ENCODE data around the gene LACC1. TPM values are rescaled to one million over a fixed set of nuclear protein-coding genes. Genes with fewer than 3 reads are reported as not detected.

The LACC1 gene
- total and polyA plus RNA-seq, 2 of the 13 experiments (the other 11 are each of a cell fraction or from before 2014, with no cell fraction given): 0.92 to 1.7 TPM

DNA sequence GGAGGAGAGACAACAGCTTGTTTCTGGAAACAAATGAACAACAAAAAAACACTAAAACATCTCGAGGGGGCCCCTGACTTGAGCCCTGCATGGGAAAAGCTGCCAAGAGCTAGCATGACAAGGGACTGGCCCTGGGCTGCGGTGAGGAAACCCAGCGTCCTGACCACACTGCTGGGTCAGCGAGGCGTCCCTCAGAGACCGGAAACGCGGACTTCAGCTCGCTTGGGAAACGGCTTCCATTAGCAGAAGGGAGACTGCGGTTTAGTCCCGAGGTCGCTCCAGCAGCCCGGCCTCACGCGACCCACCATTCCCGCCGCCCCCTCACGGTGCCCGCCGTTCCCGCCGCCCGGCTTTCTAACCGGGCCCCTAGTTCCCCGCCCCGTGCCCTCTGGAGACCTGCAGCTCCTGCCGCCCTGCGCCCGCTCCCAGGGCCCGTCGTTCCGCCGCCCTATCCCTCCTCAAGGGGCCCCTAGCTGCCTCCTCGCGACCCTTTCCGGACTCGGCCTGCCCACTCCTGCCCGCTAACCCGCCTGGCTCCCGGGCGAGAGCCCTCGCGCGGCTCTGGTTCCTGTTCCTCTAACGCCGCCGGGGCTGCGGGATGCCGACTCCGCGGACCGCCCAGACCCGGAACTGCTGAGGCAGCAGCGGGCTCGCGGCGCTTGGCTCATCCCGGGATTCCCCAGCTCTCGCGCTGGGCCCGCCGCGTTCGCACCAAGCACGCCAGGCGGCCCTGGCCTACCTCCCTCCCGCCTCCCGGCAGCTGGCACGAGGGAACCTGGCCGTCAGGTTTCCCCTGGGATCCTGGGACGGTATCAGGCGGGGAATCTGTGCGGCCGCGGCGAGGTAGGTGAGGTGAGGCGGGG, 581 bp upstream of the LACC1 start, which contains the start of gene CCDC122 (continued):
- TF ChIP-seq, protein P1, sequence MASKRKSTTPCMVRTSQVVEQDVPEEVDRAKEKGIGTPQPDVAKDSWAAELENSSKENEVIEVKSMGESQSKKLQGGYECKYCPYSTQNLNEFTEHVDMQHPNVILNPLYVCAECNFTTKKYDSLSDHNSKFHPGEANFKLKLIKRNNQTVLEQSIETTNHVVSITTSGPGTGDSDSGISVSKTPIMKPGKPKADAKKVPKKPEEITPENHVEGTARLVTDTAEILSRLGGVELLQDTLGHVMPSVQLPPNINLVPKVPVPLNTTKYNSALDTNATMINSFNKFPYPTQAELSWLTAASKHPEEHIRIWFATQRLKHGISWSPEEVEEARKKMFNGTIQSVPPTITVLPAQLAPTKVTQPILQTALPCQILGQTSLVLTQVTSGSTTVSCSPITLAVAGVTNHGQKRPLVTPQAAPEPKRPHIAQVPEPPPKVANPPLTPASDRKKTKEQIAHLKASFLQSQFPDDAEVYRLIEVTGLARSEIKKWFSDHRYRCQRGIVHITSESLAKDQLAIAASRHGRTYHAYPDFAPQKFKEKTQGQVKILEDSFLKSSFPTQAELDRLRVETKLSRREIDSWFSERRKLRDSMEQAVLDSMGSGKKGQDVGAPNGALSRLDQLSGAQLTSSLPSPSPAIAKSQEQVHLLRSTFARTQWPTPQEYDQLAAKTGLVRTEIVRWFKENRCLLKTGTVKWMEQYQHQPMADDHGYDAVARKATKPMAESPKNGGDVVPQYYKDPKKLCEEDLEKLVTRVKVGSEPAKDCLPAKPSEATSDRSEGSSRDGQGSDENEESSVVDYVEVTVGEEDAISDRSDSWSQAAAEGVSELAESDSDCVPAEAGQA (IDR thresholded peaks at IDR 0.05; ENCODE audit: low read depth): no peak
- TF ChIP-seq, protein P1 (CRISPR knock-in tag; IDR thresholded peaks at IDR 0.05; ENCODE audit: borderline replicate concordance): no peak
- TF ChIP-seq SP1 (IDR thresholded peaks at IDR 0.05) (no peak), SP1 (CRISPR knock-in tag; IDR thresholded peaks at IDR 0.05) (no peak), HOXA5 (CRISPR knock-in tag; IDR thresholded peaks at IDR 0.05) (0 out of 2 replicates have a peak, but pooled peaks have one; percentile 42), SMAD9 (CRISPR knock-in tag; IDR thresholded peaks at IDR 0.05) (no peak), EP300 (IDR thresholded peaks at IDR 0.05; ENCODE audit: low read depth in 2 of 2, low read length in 2 of 2) (no peak), EP300 (CRISPR knock-in tag; IDR thresholded peaks at IDR 0.05; ENCODE audit: borderline replicate concordance) (no peak), ZNF431 (CRISPR knock-in tag; IDR thresholded peaks at IDR 0.05; ENCODE audit: borderline replicate concordance, low read depth) (no peak; the same call in 1 of the 2 replicates), SMAD3 (CRISPR knock-in tag; IDR thresholded peaks at IDR 0.05) (0 out of 2 replicates have a peak, but pooled peaks have one; percentile 14), DRAP1 (CRISPR knock-in tag; IDR thresholded peaks at IDR 0.05) (peak; percentile 52), KAT8 (CRISPR knock-in tag; IDR thresholded peaks at IDR 0.05) (peak; percentile 65), ZNF30 (CRISPR knock-in tag; IDR thresholded peaks at IDR 0.05) (peak; percentile 96), ZNF629 (CRISPR knock-in tag; conservative IDR thresholded peaks at IDR 0.05) (no peak; the same call in 1 of the 2 replicates), ZNF747 (CRISPR knock-in tag; IDR thresholded peaks at IDR 0.05; ENCODE audit: borderline replicate concordance) (0 out of 2 replicates have a peak, but pooled peaks have one; percentile 56), CCAR2 (optimal IDR thresholded peaks at IDR 0.05; ENCODE audit: low read depth, low read length) (no peak), PITX1 (CRISPR knock-in tag; IDR thresholded peaks at IDR 0.05) (peak; percentile 29; the same call in 1 of the 2 replicates)

Data from HepG2 (cell line).